Fibroblast of lung (primary cell): ENCODE measurements around the gene KMT2A. TPM values are rescaled to one million over a fixed set of nuclear protein-coding genes. Genes with fewer than 3 reads are reported as not detected.

Source experiments
- DNase-seq, 2 donors: peaks; one replicate each; pipeline versions ENCODE4 v3.0.0 to v3.0.0-alpha.2; 2010; ENCODE audit warnings: low read depth in 2 of 2
- H2AFZ ChIP-seq: 2 replicates; pipeline ENCODE4 v1.5.1; 2012; ENCODE audit warnings: low read length, control low read depth, inconsistent platforms
- H3K27ac ChIP-seq: 2 replicates; pipeline ENCODE4 v1.5.1; 2011; ENCODE audit warnings: low read length, control low read depth; ENCODE audit not compliant: insufficient read depth
- H3K27me3 ChIP-seq: 2 replicates; pipeline ENCODE4 v1.5.1; 2011; ENCODE audit warnings: mild to moderate bottlenecking, low read length; ENCODE audit not compliant: control insufficient read depth, insufficient read depth
- H3K36me3 ChIP-seq: 2 replicates; pipeline ENCODE4 v1.5.1; 2011; ENCODE audit warnings: low read length; ENCODE audit not compliant: control insufficient read depth, insufficient read depth
- H3K4me1 ChIP-seq: 2 replicates; pipeline ENCODE4 v1.5.1; 2011; ENCODE audit warnings: low read length; ENCODE audit not compliant: control insufficient read depth, insufficient read depth; ENCODE audit errors: extremely low read depth
- H3K4me2 ChIP-seq: 2 replicates; pipeline ENCODE4 v1.5.1; 2011; ENCODE audit warnings: low read length, control low read depth; ENCODE audit not compliant: insufficient read depth; ENCODE audit errors: extremely low read depth
- H3K4me3 ChIP-seq, 4 experiments: fragments of 200-600 bp in 1 of 4; sonication (generic) in 1 of 4; replicated peaks in 1 of 4; 2 replicates each; pipeline ENCODE4 v1.5.1; 2011 to 2016; ENCODE audit warnings: low read length in 4 of 4, low read depth in 3 of 4, mild to moderate bottlenecking in 3 of 4, control low read depth in 2 of 4, inconsistent platforms in 1 of 4, mixed read lengths in 1 of 4; ENCODE audit not compliant: insufficient read depth in 1 of 4; ENCODE audit errors: control extremely low read depth in 1 of 4
- H3K79me2 ChIP-seq: 2 replicates; pipeline ENCODE4 v1.5.1; 2012; ENCODE audit warnings: mild to moderate bottlenecking, low read length, inconsistent platforms; ENCODE audit not compliant: control insufficient read depth, insufficient read depth
- H3K9ac ChIP-seq: 2 replicates; pipeline ENCODE4 v1.5.1; 2011; ENCODE audit warnings: mild to moderate bottlenecking, low read length, control low read depth; ENCODE audit not compliant: insufficient read depth
- H3K9me3 ChIP-seq: 2 replicates; pipeline ENCODE4 v1.5.1; 2012; ENCODE audit warnings: low read depth, low read length; ENCODE audit not compliant: control insufficient read depth, insufficient read depth
- H4K20me1 ChIP-seq: 2 replicates; pipeline ENCODE4 v1.5.1; 2011; ENCODE audit warnings: low read length; ENCODE audit not compliant: control insufficient read depth, insufficient read depth; ENCODE audit errors: extremely low read depth
- EZH2 ChIP-seq: IDR thresholded peaks from 2 replicates; pipeline ENCODE4 v1.5.1; 2012; ENCODE audit warnings: low read length, control low read depth, mild to moderate bottlenecking; ENCODE audit errors: missing control alignments
- polyA plus RNA-seq, 2 donors: library from polyadenylated mRNA; depleted of rRNA in 1 of 2; stranded (reverse) in 1 of 2; unstranded in 1 of 2; fragments of >200 nt; gene quantifications; 2 replicates each; pipeline ENCODE4 v1.2.1, GENCODE V29; 2011 to 2012; ENCODE audit warnings: missing spikeins in 1 of 2
- total RNA-seq: library from RNA; depleted of rRNA; stranded (reverse); fragments of >200 nt; gene quantifications from 2 replicates; pipeline ENCODE4 v1.2.1, GENCODE V29; 2014
- TF ChIP-seq, protein P1 (sequence below), 2 donors: IDR thresholded peaks in 1 of 2; conservative IDR thresholded peaks in 1 of 2; 1 replicate in 1 of 2; 2 replicates in 1 of 2; pipeline ENCODE4 v1.5.1; 2011 to 2012; ENCODE audit warnings: low read length in 2 of 2, control low read depth in 1 of 2, inconsistent platforms in 1 of 2, low read depth in 1 of 2, mild to moderate bottlenecking in 1 of 2

Gene KMT2A
- total and polyA plus RNA-seq, 2 donors (not counting 1 experiment from before 2014, with no cell fraction given): 17.1 to 33.4 TPM

DNA sequence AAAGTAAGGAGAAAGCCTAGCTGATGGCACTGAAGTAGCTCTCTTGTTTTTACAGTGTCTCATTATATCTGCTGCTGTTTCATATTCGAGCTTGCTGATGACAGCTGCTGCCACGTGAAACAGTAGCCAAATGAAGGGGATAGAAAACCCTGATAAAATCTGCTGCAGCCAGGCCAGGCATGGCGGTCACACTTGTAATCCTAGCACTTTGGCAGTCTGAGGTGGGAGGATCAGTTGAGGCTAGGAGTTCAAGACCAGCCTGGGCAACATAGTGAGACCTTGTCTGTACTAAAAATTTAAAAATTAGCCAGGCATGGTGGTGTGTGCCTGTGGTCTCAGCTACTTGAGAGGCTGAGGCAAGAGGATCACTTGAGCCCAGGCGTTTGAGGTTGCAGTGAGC, 116.0 kb downstream of the KMT2A start:
- H3K27ac ChIP-seq: no peak overlapping the region
- H3K4me2 ChIP-seq: no peak overlapping the region
- TF ChIP-seq, protein P1, sequence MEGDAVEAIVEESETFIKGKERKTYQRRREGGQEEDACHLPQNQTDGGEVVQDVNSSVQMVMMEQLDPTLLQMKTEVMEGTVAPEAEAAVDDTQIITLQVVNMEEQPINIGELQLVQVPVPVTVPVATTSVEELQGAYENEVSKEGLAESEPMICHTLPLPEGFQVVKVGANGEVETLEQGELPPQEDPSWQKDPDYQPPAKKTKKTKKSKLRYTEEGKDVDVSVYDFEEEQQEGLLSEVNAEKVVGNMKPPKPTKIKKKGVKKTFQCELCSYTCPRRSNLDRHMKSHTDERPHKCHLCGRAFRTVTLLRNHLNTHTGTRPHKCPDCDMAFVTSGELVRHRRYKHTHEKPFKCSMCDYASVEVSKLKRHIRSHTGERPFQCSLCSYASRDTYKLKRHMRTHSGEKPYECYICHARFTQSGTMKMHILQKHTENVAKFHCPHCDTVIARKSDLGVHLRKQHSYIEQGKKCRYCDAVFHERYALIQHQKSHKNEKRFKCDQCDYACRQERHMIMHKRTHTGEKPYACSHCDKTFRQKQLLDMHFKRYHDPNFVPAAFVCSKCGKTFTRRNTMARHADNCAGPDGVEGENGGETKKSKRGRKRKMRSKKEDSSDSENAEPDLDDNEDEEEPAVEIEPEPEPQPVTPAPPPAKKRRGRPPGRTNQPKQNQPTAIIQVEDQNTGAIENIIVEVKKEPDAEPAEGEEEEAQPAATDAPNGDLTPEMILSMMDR (conservative IDR thresholded peaks at IDR 0.05 in 1 of 2, IDR thresholded peaks at IDR 0.05 in 1 of 2; ENCODE audit: low read depth in 1 of 2, low read length in 2 of 2): no peak
- TF ChIP-seq EZH2: no peak
- DNase-seq: no peak
- H3K9me3 ChIP-seq: no peaks in the 10 kb centered on the region
- H3K4me1 ChIP-seq: no peaks in the 10 kb centered on the region
- H3K79me2 ChIP-seq: no peaks in the 10 kb centered on the region
- H3K4me3 ChIP-seq: no peak overlapping the region
- peaks cover 5% of the 10 kb centered on the region for H3K36me3 ChIP-seq
- no peaks in the 10 kb centered on the region for H3K27me3 ChIP-seq
- no peak overlapping the region for H3K9ac ChIP-seq
- no peaks in the 10 kb centered on the region for H4K20me1 ChIP-seq
- no peak overlapping the region for H2AFZ ChIP-seq

DNA sequence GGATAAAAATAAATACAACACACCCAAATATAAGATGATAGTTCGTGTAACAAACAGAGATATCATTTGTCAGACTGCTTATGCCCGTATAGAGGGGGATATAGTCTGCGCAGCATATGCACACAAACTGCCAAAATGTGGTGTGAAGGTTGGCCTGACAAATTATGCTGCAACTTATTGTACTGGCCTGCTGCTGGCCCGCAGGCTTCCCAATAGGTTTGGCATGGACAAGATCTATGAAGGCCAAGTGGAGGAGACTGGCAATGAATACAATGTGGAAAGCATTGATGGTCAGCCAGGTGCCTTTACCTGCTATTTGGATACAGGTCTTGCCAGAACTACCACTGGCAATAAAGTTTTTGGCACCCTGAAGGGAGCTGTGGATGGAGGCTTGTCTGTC, 124.5 kb downstream of the KMT2A start:
- no peak for DNase-seq
- Histone ChIP-seq H4K20me1 (no peaks in the 10 kb centered on the region), H2AFZ (no peak overlapping the region), H3K79me2 (no peaks in the 10 kb centered on the region), H3K4me1 (peaks cover 2% of the 10 kb centered on the region), H3K36me3 (no peaks in the 10 kb centered on the region), H3K4me3 (no peak overlapping the region), H3K9me3 (no peaks in the 10 kb centered on the region), H3K27ac (no peak overlapping the region), H3K27me3 (no peaks in the 10 kb centered on the region), H3K9ac (no peak overlapping the region), H3K4me2 (no peak overlapping the region)
- TF ChIP-seq, protein P1 (conservative IDR thresholded peaks at IDR 0.05 in 1 of 2, IDR thresholded peaks at IDR 0.05 in 1 of 2; ENCODE audit: low read depth in 1 of 2, low read length in 2 of 2): no peak
- TF ChIP-seq EZH2: no peak

DNA sequence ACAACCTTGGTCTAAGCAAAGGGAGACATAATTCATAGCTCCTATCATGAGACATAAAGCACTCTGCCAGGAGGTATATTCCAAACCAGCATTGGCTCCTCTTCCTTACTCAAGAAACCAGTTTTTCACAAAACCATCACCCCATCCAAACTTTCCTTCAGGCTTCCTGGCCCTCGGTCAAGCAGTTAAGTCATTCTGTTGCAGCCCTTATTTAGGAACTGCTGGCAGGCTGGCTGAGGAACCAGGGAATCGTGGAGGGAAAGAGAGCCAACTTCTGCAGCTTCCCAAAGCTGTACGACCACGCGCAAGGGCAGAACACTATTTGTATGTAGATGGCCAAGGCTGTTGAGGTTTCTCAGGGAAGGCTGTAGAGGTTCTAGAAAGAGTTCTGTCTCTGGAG, 128.8 kb downstream of the KMT2A start:
- DNase-seq: peak; percentile 16 to 34
- no peak overlapping the region for H3K9ac ChIP-seq
- H3K27me3 ChIP-seq: no peaks in the 10 kb centered on the region
- H3K36me3 ChIP-seq: no peaks in the 10 kb centered on the region
- H3K4me2 ChIP-seq: peak overlapping the region; percentile 60
- H3K9me3 ChIP-seq: no peaks in the 10 kb centered on the region
- H2AFZ ChIP-seq: no peak overlapping the region
- no peaks in the 10 kb centered on the region for H3K79me2 ChIP-seq
- no peaks in the 10 kb centered on the region for H4K20me1 ChIP-seq
- TF ChIP-seq, protein P1 (conservative IDR thresholded peaks at IDR 0.05 in 1 of 2, IDR thresholded peaks at IDR 0.05 in 1 of 2; ENCODE audit: low read depth in 1 of 2, low read length in 2 of 2): no peak
- TF ChIP-seq EZH2: no peak
- peak overlapping the region in 3 of 4 experiments; percentile 25 to 94 (median 64) for H3K4me3 ChIP-seq
- peak overlapping the region; percentile 4 for H3K27ac ChIP-seq
- H3K4me1 ChIP-seq: peaks cover 2% of the 10 kb centered on the region
